Measurements from ENCODE around the gene SNX24.
"Not testable (repeated sequence)": the region's sequence is repeated elsewhere in the genome, so short reads cannot be mapped to it uniquely, and the experiment has no call there.

The SNX24 gene

GRCh38 chr5:122971333-122971732 lies 125.9 kb downstream of the SNX24 start:
- DNase-seq: no peak

GRCh38 chr5:122972877-122973276 lies 127.5 kb downstream of the SNX24 start:
- no peak for DNase-seq

GRCh38 chr5:122973759-122974158 lies 128.3 kb downstream of the SNX24 start:
- DNase-seq: not testable (repeated sequence)

GRCh38 chr5:122974251-122974650 lies 128.8 kb downstream of the SNX24 start:
- not testable (repeated sequence) for DNase-seq

- DNase-seq: no peak
Observed at GRCh38 chr5:122977319-122977718, 131.9 kb downstream of the SNX24 start.

GRCh38 chr5:122978068-122978467 lies 132.7 kb downstream of the SNX24 start:
- DNase-seq: no peak

- DNase-seq: no peak
Observed at GRCh38 chr5:122978644-122979297, 133.4 kb downstream of the SNX24 start.

GRCh38 chr5:122981846-122982245 lies 136.4 kb downstream of the SNX24 start:
- DNase-seq: no peak

GRCh38 chr5:122982376-122982775 lies 137.0 kb downstream of the SNX24 start:
- no peak for DNase-seq

GRCh38 chr5:122984425-122984824 lies 139.0 kb downstream of the SNX24 start:
- no peak for DNase-seq

GRCh38 chr5:122985006-122985700 lies 139.7 kb downstream of the SNX24 start:
- DNase-seq: no peak

GRCh38 chr5:122985954-122986721 lies 140.7 kb downstream of the SNX24 start:
- no peak for DNase-seq

GRCh38 chr5:122996091-122996490 lies 150.7 kb downstream of the SNX24 start:
- no peak for DNase-seq

GRCh38 chr5:122997294-122997693 lies 151.9 kb downstream of the SNX24 start:
- DNase-seq: no peak

GRCh38 chr5:122999947-123000563 lies 154.6 kb downstream of the SNX24 start:
- DNase-seq: no peak

GRCh38 chr5:123000731-123001130 lies 155.3 kb downstream of the SNX24 start:
- DNase-seq: no peak

GRCh38 chr5:123001808-123002207 lies 156.4 kb downstream of the SNX24 start:
- no peak for DNase-seq

GRCh38 chr5:123007182-123007581 lies 161.8 kb downstream of the SNX24 start:
- DNase-seq: no peak

GRCh38 chr5:123007754-123008153 lies 162.3 kb downstream of the SNX24 start:
- DNase-seq: no peak

GRCh38 chr5:123012321-123012720 lies 166.9 kb downstream of the SNX24 start:
- no peak for DNase-seq

- DNase-seq: no peak
Observed at GRCh38 chr5:123014689-123015088, 169.3 kb downstream of the SNX24 start.

- DNase-seq: no peak
Observed at GRCh38 chr5:123028222-123028621, 182.8 kb downstream of the SNX24 start.

GRCh38 chr5:123033157-123033671 lies 187.8 kb downstream of the SNX24 start:
- DNase-seq: no peak

Data from activated CD8-positive, alpha-beta memory T cell treated with anti-CD3 and anti-CD28 coated beads for 24 hours (primary cell).